ENCODE measurements around the gene COMT.

GRCh38 chr22:20003304-20003703, 61.7 kb downstream of the COMT start:
- TF ChIP-seq CTCF (IDR thresholded peaks at IDR 0.05) (no peak), EZH2 (IDR thresholded peaks at IDR 0.05) (no peak)
